ENCODE results near the gene FHAD1. TPM values are rescaled to one million over a fixed set of nuclear protein-coding genes. Genes with fewer than 3 reads are reported as not detected.

Gene FHAD1
- total RNA-seq, 1 experiment from 2014 or later = 1.9 TPM

GRCh38 chr1:15311122-15311822 is 64.2 kb downstream of the FHAD1 start:
- no peak for TF ChIP-seq CTCF (conservative IDR thresholded peaks at IDR 0.05)
- Mint-ChIP-seq H3K4me1 (peaks cover 7 to 11% of the 10 kb centered on the region in 2 experiments; a peak in 3 of 4 replicates), H3K4me3 (no peak overlapping the region), H3K27me3 (ENCODE audit: low read depth) (peaks cover 13% of the 10 kb centered on the region), H3K27ac (no peak overlapping the region; a peak in 1 of 7 replicates), H3K9me3 (peaks cover 4 to 11% of the 10 kb centered on the region in 2 experiments; a peak in 4 of 5 replicates), H3K36me3 (ENCODE audit: insufficient read depth in 1 of 3, low read depth in 3 of 3) (peaks cover 0 to 6% (median 4%) of the 10 kb centered on the region in 3 experiments; a peak in 3 of 7 replicates)
- Histone ChIP-seq H3K4me2 (ENCODE audit: insufficient read depth, insufficient read length, low read length) (no peak overlapping the region), H3K23ac (ENCODE audit: insufficient read length, low read depth, low read length) (no peak overlapping the region), H4K5ac (ENCODE audit: insufficient read length, low read depth, low read length) (no peak overlapping the region), H3K9ac (ENCODE audit: extremely low read depth, insufficient read length, low read length) (no peak overlapping the region), H2BK5ac (ENCODE audit: insufficient read length, low read length) (no peak overlapping the region), H3K9me3 (ENCODE audit: control insufficient read depth, low read depth, low read length) (no peaks in the 10 kb centered on the region), H3K27ac (ENCODE audit: insufficient read length, low read depth, low read length) (no peak overlapping the region), H3T11ph (ENCODE audit: low read length) (no peak overlapping the region), H2AFZ (ENCODE audit: low read length) (no peak overlapping the region), H2AK5ac (ENCODE audit: insufficient read length, low read length) (no peak overlapping the region), H4K20me1 (ENCODE audit: control insufficient read depth, insufficient read depth, insufficient read length) (no peaks in the 10 kb centered on the region), H2BK20ac (ENCODE audit: low read depth, low read length, poor library complexity, severe bottlenecking) (no peak overlapping the region), H3K79me2 (ENCODE audit: insufficient read depth, low read length) (no peaks in the 10 kb centered on the region), H2BK120ac (ENCODE audit: low read depth, low read length, poor library complexity, severe bottlenecking) (no peak overlapping the region), H3K14ac (ENCODE audit: insufficient read depth, low read length) (no peak overlapping the region; the same call in 1 of the 2 replicates), H3K27me3 (ENCODE audit: insufficient read depth, low read length) (no peaks in the 10 kb centered on the region), H3K79me1 (ENCODE audit: insufficient read depth, low read depth, low read length, poor library complexity, severe bottlenecking) (no peaks in the 10 kb centered on the region), H2BK12ac (ENCODE audit: insufficient read length, low read depth, low read length) (no peak overlapping the region), H4K91ac (ENCODE audit: insufficient read length, low read depth, low read length) (no peak overlapping the region), H3K4ac (ENCODE audit: low read depth, low read length) (no peak overlapping the region), H2BK15ac (ENCODE audit: low read depth, low read length) (no peak overlapping the region), H4K8ac (replicated peaks; ENCODE audit: insufficient read length, low read depth, low read length) (no peak overlapping the region), H3K23me2 (ENCODE audit: insufficient read length, low read depth, low read length, poor library complexity, severe bottlenecking) (no peaks in the 10 kb centered on the region), H3K4me1 (ENCODE audit: insufficient read depth, low read length) (no peaks in the 10 kb centered on the region), H3K18ac (ENCODE audit: insufficient read length, low read depth, low read length) (no peak overlapping the region), H3K56ac (ENCODE audit: insufficient read length, low read depth, low read length) (no peak overlapping the region)
- no CpG with 5 or more reads among the region's 13 CpGs for WGBS (ENCODE audit: extremely low coverage, insufficient read length, low lambda C conversion rate)
- no peak for DNase-seq
